ENCODE results near the gene HOXB8.
A peak's percentile ranks its signal among the peaks of the same experiment; 100 is the strongest.

HOXB8 gene

DNA sequence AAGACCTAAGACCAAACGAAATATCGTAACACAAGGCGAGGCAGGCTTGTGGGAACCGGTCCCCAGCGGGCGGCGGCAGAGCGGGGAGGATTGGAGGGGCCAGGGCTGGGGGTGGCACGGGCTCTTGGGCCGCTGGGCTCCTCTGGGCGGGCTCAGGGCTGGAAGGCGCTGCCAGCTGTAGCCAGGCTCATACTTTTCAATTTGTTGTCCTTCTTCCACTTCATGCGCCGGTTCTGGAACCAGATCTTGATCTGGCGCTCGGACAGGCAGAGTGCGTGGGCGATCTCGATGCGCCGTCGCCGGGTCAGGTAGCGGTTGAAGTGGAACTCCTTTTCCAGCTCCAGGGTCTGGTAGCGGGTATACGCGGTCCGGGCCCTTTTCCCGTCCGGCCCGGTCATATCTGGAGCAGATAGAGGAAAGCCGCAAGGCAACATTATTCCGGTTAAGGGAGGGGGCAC is 23.0 kb downstream of the HOXB8 start:
- no peak overlapping the region for H3K4me3 ChIP-seq (ENCODE audit: low read depth, low read length)
- peaks cover 3 to 10% of the 10 kb centered on the region in 2 experiments for H3K36me3 ChIP-seq (ENCODE audit: control insufficient read depth in 1 of 2, insufficient read depth in 2 of 2, low read length in 2 of 2)
- WGBS (ENCODE audit: extremely low coverage, insufficient coverage, insufficient read length), result no CpG with 5 or more reads among the region's 33 CpGs
- DNase-seq, result no peak
- no peak overlapping the region for H4K12ac ChIP-seq (ENCODE audit: low read depth, low read length)
- no peak overlapping the region for H3K18ac ChIP-seq (ENCODE audit: low read length)
- no peak overlapping the region for H2AK5ac ChIP-seq (ENCODE audit: low read length)
- peaks cover 38 to 51% of the 10 kb centered on the region in 2 experiments for H3K4me1 ChIP-seq (ENCODE audit: control insufficient read depth in 1 of 2, insufficient read depth in 2 of 2, low read length in 2 of 2)
- H3K79me1 ChIP-seq (ENCODE audit: low read length), result peaks cover 11% of the 10 kb centered on the region
- H2BK120ac ChIP-seq (ENCODE audit: insufficient read depth, low read length, poor library complexity), result no peak overlapping the region
- peak overlapping the region; percentile 37 for H4K91ac ChIP-seq (ENCODE audit: low read depth, low read length)
- no peak overlapping the region for H3K4ac ChIP-seq (ENCODE audit: low read depth, low read length)
- no peak overlapping the region for H3K9ac ChIP-seq (ENCODE audit: low read length)
- H3K9me3 ChIP-seq (ENCODE audit: insufficient read depth, low read depth, low read length), result no peaks in the 10 kb centered on the region
- no peaks in the 10 kb centered on the region for H3K27me3 ChIP-seq (ENCODE audit: insufficient read depth, low read length)
- H3K14ac ChIP-seq (ENCODE audit: low read length), result no peak overlapping the region
- peaks cover 9% of the 10 kb centered on the region for H3K79me2 ChIP-seq (ENCODE audit: control insufficient read depth, insufficient read depth, low read length, poor library complexity)
- no peak overlapping the region for H2BK12ac ChIP-seq (ENCODE audit: low read length)
- H3K23ac ChIP-seq (ENCODE audit: low read length), result no peak overlapping the region
- H4K8ac ChIP-seq (ENCODE audit: low read depth, low read length), result peak overlapping the region; percentile 20
- no peak overlapping the region for H3K27ac ChIP-seq (ENCODE audit: low read depth, low read length)
- H2BK5ac ChIP-seq (ENCODE audit: low read depth, low read length, poor library complexity), result no peak overlapping the region
- H3K4me2 ChIP-seq (ENCODE audit: low read length), result peak overlapping the region; percentile 84
- peak overlapping the region; percentile 44 for H2AFZ ChIP-seq (ENCODE audit: insufficient read depth, low read length, poor library complexity)

DNA sequence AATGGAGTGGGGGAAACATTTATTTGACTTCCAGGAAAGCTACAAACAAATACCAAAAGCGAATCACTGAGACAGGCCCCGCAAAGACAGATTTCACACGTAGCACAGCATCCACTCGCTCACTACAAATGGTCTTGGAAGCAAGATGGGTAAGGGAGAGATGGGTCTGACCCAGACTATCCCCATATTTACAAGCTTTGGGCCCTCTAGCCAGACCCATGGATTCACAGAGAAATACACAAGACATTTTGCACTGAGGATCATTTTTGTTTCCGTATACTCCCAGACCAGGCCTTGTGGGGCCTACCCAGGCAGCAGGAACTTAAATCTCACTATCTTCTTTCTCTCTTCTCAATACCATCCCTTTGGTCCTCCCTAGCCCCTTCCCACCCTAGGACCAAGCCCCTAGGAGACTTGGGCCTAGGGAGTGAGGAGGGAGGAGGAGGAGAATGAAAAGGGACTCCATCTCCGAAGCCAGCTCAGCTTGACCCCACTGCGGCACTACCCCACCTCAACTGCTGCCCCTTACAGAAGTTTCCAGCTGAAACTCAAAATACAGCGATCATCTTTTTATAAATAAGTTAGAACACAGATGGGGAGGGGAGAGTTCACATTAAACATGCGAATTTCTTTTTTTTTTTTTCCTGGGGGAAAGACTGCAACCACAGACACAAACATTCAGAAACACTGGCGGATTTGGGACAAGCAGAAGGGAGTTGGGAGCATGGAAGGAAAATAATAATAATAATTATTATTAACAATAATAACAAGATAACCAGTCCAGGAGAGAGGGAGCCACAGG is 23.6 kb downstream of the HOXB8 start:
- Histone ChIP-seq H4K91ac (ENCODE audit: low read depth, low read length) (no peak overlapping the region), H3K4me3 (ENCODE audit: low read depth, low read length) (no peak overlapping the region), H3K79me2 (ENCODE audit: control insufficient read depth, insufficient read depth, low read length, poor library complexity) (peaks cover 9% of the 10 kb centered on the region), H2BK120ac (ENCODE audit: insufficient read depth, low read length, poor library complexity) (no peak overlapping the region), H3K18ac (ENCODE audit: low read length) (no peak overlapping the region), H3K4me2 (ENCODE audit: low read length) (no peak overlapping the region), H3K79me1 (ENCODE audit: low read length) (peaks cover 10% of the 10 kb centered on the region), H3K4ac (ENCODE audit: low read depth, low read length) (no peak overlapping the region), H3K9ac (ENCODE audit: low read length) (no peak overlapping the region), H4K12ac (ENCODE audit: low read depth, low read length) (no peak overlapping the region), H3K36me3 (ENCODE audit: control insufficient read depth in 1 of 2, insufficient read depth in 2 of 2, low read length in 2 of 2) (peaks cover 3 to 10% of the 10 kb centered on the region in 2 experiments), H4K8ac (ENCODE audit: low read depth, low read length) (no peak overlapping the region), H2BK12ac (ENCODE audit: low read length) (no peak overlapping the region), H3K14ac (ENCODE audit: low read length) (no peak overlapping the region), H2AFZ (ENCODE audit: insufficient read depth, low read length, poor library complexity) (no peak overlapping the region), H2BK5ac (ENCODE audit: low read depth, low read length, poor library complexity) (no peak overlapping the region), H3K27me3 (ENCODE audit: insufficient read depth, low read length) (no peaks in the 10 kb centered on the region), H2AK5ac (ENCODE audit: low read length) (no peak overlapping the region), H3K9me3 (ENCODE audit: insufficient read depth, low read depth, low read length) (no peaks in the 10 kb centered on the region), H3K4me1 (ENCODE audit: control insufficient read depth in 1 of 2, insufficient read depth in 2 of 2, low read length in 2 of 2) (peaks cover 35 to 47% of the 10 kb centered on the region in 2 experiments), H3K27ac (ENCODE audit: low read depth, low read length) (no peak overlapping the region), H3K23ac (ENCODE audit: low read length) (no peak overlapping the region)
- DNase-seq, result no peak
- WGBS (ENCODE audit: extremely low coverage, insufficient coverage, insufficient read length), result no CpG with 5 or more reads among the region's 10 CpGs

GRCh38 chr17:48590607-48591161 is 24.4 kb downstream of the HOXB8 start:
- Histone ChIP-seq H2AK5ac (ENCODE audit: low read length) (peak overlapping the region; percentile 26), H3K27me3 (ENCODE audit: insufficient read depth, low read length) (no peaks in the 10 kb centered on the region), H2AFZ (ENCODE audit: insufficient read depth, low read length, poor library complexity) (no peak overlapping the region), H3K4ac (ENCODE audit: low read depth, low read length) (peak overlapping the region; percentile 50), H3K9me3 (ENCODE audit: insufficient read depth, low read depth, low read length) (no peaks in the 10 kb centered on the region), H3K14ac (ENCODE audit: low read length) (no peak overlapping the region), H2BK12ac (ENCODE audit: low read length) (peak overlapping the region; percentile 58), H3K79me1 (ENCODE audit: low read length) (peaks cover 10% of the 10 kb centered on the region), H3K9ac (ENCODE audit: low read length) (no peak overlapping the region), H3K18ac (ENCODE audit: low read length) (no peak overlapping the region), H3K4me2 (ENCODE audit: low read length) (peak overlapping the region; percentile 62), H4K8ac (ENCODE audit: low read depth, low read length) (no peak overlapping the region), H3K4me1 (ENCODE audit: control insufficient read depth in 1 of 2, insufficient read depth in 2 of 2, low read length in 2 of 2) (peaks cover 29 to 47% of the 10 kb centered on the region in 2 experiments), H3K4me3 (ENCODE audit: low read depth, low read length) (no peak overlapping the region), H3K79me2 (ENCODE audit: control insufficient read depth, insufficient read depth, low read length, poor library complexity) (peaks cover 4% of the 10 kb centered on the region), H2BK5ac (ENCODE audit: low read depth, low read length, poor library complexity) (peak overlapping the region; percentile 2), H3K23ac (ENCODE audit: low read length) (no peak overlapping the region), H3K36me3 (ENCODE audit: control insufficient read depth in 1 of 2, insufficient read depth in 2 of 2, low read length in 2 of 2) (peaks cover 3 to 6% of the 10 kb centered on the region in 2 experiments), H4K91ac (ENCODE audit: low read depth, low read length) (peak overlapping the region; percentile 28), H3K27ac (ENCODE audit: low read depth, low read length) (no peak overlapping the region), H4K12ac (ENCODE audit: low read depth, low read length) (no peak overlapping the region), H2BK120ac (ENCODE audit: insufficient read depth, low read length, poor library complexity) (no peak overlapping the region)
- DNase-seq, result no peak

DNA sequence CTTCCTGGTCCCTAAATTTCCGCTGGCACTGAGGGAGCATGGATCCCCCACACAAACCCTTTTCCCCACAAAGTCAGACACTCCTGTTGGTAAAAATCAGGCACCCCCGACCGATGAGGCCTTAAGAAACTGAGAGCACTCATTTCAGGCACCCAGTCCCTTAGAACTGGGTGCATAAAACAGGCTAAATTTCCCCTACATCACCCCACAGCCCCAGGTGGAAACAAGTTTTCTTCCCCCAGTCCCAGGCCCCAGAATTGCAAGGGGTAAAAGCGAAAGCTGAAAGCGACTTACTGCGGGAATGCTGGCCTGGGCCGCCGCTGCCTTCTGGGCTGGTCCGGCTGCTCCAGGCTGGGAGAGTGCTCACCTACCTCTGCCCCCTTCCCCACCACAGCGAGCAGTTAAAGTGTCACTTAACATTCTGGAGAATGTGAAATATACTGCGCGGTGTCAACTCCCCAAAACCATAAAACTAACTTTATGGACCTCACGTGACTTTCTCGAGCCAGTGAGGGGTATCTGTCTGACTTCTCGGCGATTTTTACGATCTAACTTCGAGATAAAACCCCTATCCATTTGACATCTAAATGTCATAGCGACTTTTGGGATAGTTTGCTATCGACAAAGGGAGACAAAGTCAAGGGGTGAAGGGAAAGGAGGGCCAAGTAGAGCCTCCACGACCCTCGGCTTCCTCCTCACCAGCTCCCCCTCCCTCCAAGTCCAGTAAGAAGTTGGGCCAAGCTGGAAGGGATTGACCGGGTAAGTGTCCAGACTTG is 25.1 kb downstream of the HOXB8 start, which contains the start of gene HOXB3:
TSS of gene HOXB3 (minus strand) at position 411 of the 776 bp plus-strand sequence. CDS start 37,767 bp downstream, outside the sequence.
- H3K36me3 ChIP-seq (ENCODE audit: control insufficient read depth in 1 of 2, insufficient read depth in 2 of 2, low read length in 2 of 2), result peaks cover 2% of the 10 kb centered on the region in 2 experiments
- H3K4ac ChIP-seq (ENCODE audit: low read depth, low read length), result peak within 1 kb of the TSS; percentile 50
- H2BK12ac ChIP-seq (ENCODE audit: low read length), result peak within 1 kb of the TSS; percentile 58
- H3K79me1 ChIP-seq (ENCODE audit: low read length), result peaks cover 12% of the 10 kb centered on the region
- H2BK120ac ChIP-seq (ENCODE audit: insufficient read depth, low read length, poor library complexity), result peak within 1 kb of the TSS; percentile 34
- no peak within 1 kb of the TSS for H3K4me3 ChIP-seq (ENCODE audit: low read depth, low read length)
- peaks cover 4% of the 10 kb centered on the region for H3K79me2 ChIP-seq (ENCODE audit: control insufficient read depth, insufficient read depth, low read length, poor library complexity)
- peak within 1 kb of the TSS; percentile 58 for H4K8ac ChIP-seq (ENCODE audit: low read depth, low read length)
- WGBS (ENCODE audit: extremely low coverage, insufficient coverage, insufficient read length), result no CpG with 5 or more reads among the region's 23 CpGs
- peak within 1 kb of the TSS; percentile 62 for H3K4me2 ChIP-seq (ENCODE audit: low read length)
- peak within 1 kb of the TSS; percentile 32 for H4K91ac ChIP-seq (ENCODE audit: low read depth, low read length)
- H3K27ac ChIP-seq (ENCODE audit: low read depth, low read length), result peak within 1 kb of the TSS; percentile 29
- H3K18ac ChIP-seq (ENCODE audit: low read length), result no peak within 1 kb of the TSS
- no peak within 1 kb of the TSS for H4K12ac ChIP-seq (ENCODE audit: low read depth, low read length)
- no peaks in the 10 kb centered on the region for H3K9me3 ChIP-seq (ENCODE audit: insufficient read depth, low read depth, low read length)
- H3K4me1 ChIP-seq (ENCODE audit: control insufficient read depth in 1 of 2, insufficient read depth in 2 of 2, low read length in 2 of 2), result peaks cover 29 to 47% of the 10 kb centered on the region in 2 experiments
- no peak within 1 kb of the TSS for H2AFZ ChIP-seq (ENCODE audit: insufficient read depth, low read length, poor library complexity)
- no peaks in the 10 kb centered on the region for H3K27me3 ChIP-seq (ENCODE audit: insufficient read depth, low read length)
- no peak for DNase-seq
- H3K14ac ChIP-seq (ENCODE audit: low read length), result peak within 1 kb of the TSS; percentile 42
- H3K23ac ChIP-seq (ENCODE audit: low read length), result no peak within 1 kb of the TSS
- H2AK5ac ChIP-seq (ENCODE audit: low read length), result peak within 1 kb of the TSS; percentile 26
- H2BK5ac ChIP-seq (ENCODE audit: low read depth, low read length, poor library complexity), result peak within 1 kb of the TSS; percentile 2
- no peak within 1 kb of the TSS for H3K9ac ChIP-seq (ENCODE audit: low read length)

All from trophoblast cell (in vitro differentiated cells and primary cell).